Suprapubic skin (tissue), 4 donors: ENCODE data around the gene ATP1A4.

Experiments
- EP300 ChIP-seq: sonication (generic); formaldehyde crosslinking; IDR thresholded peaks from one replicate; pipeline ENCODE4 v1.6.1; 2017; ENCODE audit warnings: antibody characterized with exemption
- POLR2A ChIP-seq, 2 donors: fragments of 450-650 bp; IDR thresholded peaks; one replicate each; pipeline ENCODE4 v1.6.1; 2017; ENCODE audit warnings: antibody characterized with exemption in 2 of 2, mild to moderate bottlenecking in 2 of 2, moderate library complexity in 2 of 2
- POLR2AphosphoS5 ChIP-seq, 3 donors: sonication (generic); formaldehyde crosslinking; IDR thresholded peaks; one replicate each; pipeline ENCODE4 v1.6.1; 2017; ENCODE audit warnings: antibody characterized with exemption in 3 of 3
- TF ChIP-seq, protein P1 (sequence below), 2 donors: fragments of 200-600 bp in 1 of 2; fragments of 450-650 bp in 1 of 2; sonication (generic) in 1 of 2; IDR thresholded peaks; one replicate each; pipeline ENCODE4 v1.5.1; 2016 to 2019; ENCODE audit warnings: antibody characterized with exemption in 2 of 2, mild to moderate bottlenecking in 1 of 2, moderate library complexity in 1 of 2

- TF ChIP-seq, protein P1, sequence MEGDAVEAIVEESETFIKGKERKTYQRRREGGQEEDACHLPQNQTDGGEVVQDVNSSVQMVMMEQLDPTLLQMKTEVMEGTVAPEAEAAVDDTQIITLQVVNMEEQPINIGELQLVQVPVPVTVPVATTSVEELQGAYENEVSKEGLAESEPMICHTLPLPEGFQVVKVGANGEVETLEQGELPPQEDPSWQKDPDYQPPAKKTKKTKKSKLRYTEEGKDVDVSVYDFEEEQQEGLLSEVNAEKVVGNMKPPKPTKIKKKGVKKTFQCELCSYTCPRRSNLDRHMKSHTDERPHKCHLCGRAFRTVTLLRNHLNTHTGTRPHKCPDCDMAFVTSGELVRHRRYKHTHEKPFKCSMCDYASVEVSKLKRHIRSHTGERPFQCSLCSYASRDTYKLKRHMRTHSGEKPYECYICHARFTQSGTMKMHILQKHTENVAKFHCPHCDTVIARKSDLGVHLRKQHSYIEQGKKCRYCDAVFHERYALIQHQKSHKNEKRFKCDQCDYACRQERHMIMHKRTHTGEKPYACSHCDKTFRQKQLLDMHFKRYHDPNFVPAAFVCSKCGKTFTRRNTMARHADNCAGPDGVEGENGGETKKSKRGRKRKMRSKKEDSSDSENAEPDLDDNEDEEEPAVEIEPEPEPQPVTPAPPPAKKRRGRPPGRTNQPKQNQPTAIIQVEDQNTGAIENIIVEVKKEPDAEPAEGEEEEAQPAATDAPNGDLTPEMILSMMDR (IDR thresholded peaks at IDR 0.05) = no peak
- TF ChIP-seq POLR2A (IDR thresholded peaks at IDR 0.05) (no peak), EP300 (no peak), POLR2AphosphoS5 (IDR thresholded peaks at IDR 0.05) (no peak)
These were observed 17.2 kb upstream of the ATP1A4 start for GRCh38 chr1:160133990-160134770.
